K562 (cell line): ENCODE results near the gene KRT222. TPM values are rescaled to one million over a fixed set of nuclear protein-coding genes. Genes with fewer than 3 reads are reported as not detected.

Source experiments
- ATAC-seq: fragments of 200-7000 bp; cut with Tn5 transposase; 3 replicates; pipeline ENCODE4 v1.9.1; 2020; ENCODE audit warnings: moderate library complexity
- BruUV-seq: library from RNA; stranded (reverse); fragments of 400-500 nt; replicated peaks from 2 replicates; lab custom pipeline; 2021; lab: Mats Ljungman, UMichigan
- CTCF ChIA-PET: fragments of 300-600 bp; formaldehyde crosslinking; extraction: SDS; loops from one replicate; lab custom pipeline; 2021; ENCODE audit warnings: low intra/inter-chr PET ratio; lab: Yijun Ruan, JAX
- POLR2A ChIA-PET: fragments of 300-600, 350-650 bp; sonication (Branson Sonifier 250); formaldehyde crosslinking; extraction: SDS; loops from one replicate; lab custom pipeline; 2021; ENCODE audit warnings: antibody characterized with exemption, inconsistent platforms; lab: Yijun Ruan, JAX
- DNase-seq, 4 experiments: peaks; one replicate each; pipeline versions ENCODE4 v3.0.0 to v3.0.0-alpha.2; 2011 to 2018; ENCODE audit warnings: low spot score in 3 of 4, mixed read lengths in 3 of 4; ENCODE audit errors: extremely low read depth in 1 of 4
- FAIRE-seq: peaks from 2 replicates; lab custom pipeline; 2011; peaks lifted over from hg19 to GRCh38; lab: Jason Lieb, UNC
- H2AFZ ChIP-seq: 2 replicates; pipeline ENCODE4 v1.6.0; 2011; ENCODE audit warnings: low read depth, low read length, control low read depth, inconsistent platforms
- H3K27ac ChIP-seq: fragments of 200-600 bp; 3 replicates; pipeline ENCODE4 v1.8.0; 2011; ENCODE audit warnings: low read depth, mild to moderate bottlenecking, control low read depth, inconsistent platforms, low read length, moderate library complexity, mixed read lengths; ENCODE audit errors: extremely low read depth
- H3K27me3 ChIP-seq, 2 experiments: fragments of 300-600 bp in 1 of 2; 2 replicates in 1 of 2; 3 replicates in 1 of 2; pipeline versions ENCODE4 v1.6.0 to v1.8.0; 2011; ENCODE audit warnings: inconsistent platforms in 2 of 2, low read length in 2 of 2, mild to moderate bottlenecking in 1 of 2, mixed read lengths in 1 of 2, moderate library complexity in 1 of 2; ENCODE audit not compliant: control insufficient read depth in 2 of 2, insufficient read depth in 2 of 2
- H3K36me3 ChIP-seq: fragments of 300-600 bp; 3 replicates; pipeline ENCODE4 v1.8.0; 2011; ENCODE audit warnings: mild to moderate bottlenecking, low read length, inconsistent platforms; ENCODE audit not compliant: control insufficient read depth, insufficient read depth
- H3K4me1 ChIP-seq, 2 experiments: fragments of 200-600 bp in 1 of 2; replicated peaks in 1 of 2; 2 replicates in 1 of 2; 3 replicates in 1 of 2; pipeline versions ENCODE4 v1.5.1 to v1.8.0; 2011; ENCODE audit warnings: inconsistent platforms in 2 of 2, low read length in 2 of 2, mild to moderate bottlenecking in 1 of 2, mixed read lengths in 1 of 2, moderate library complexity in 1 of 2; ENCODE audit not compliant: control insufficient read depth in 2 of 2, insufficient read depth in 2 of 2
- H3K4me2 ChIP-seq: 2 replicates; pipeline ENCODE4 v1.6.1; 2011; ENCODE audit warnings: low read length, control low read depth, inconsistent platforms, mixed read lengths; ENCODE audit not compliant: insufficient read depth
- H3K4me3 ChIP-seq: fragments of 200-600 bp; sonication (generic), shearing (Covaris generic); 2 replicates; pipeline ENCODE4 v1.5.1; 2016; ENCODE audit warnings: control low read depth, inconsistent platforms
- H3K79me2 ChIP-seq: fragments of 200-600 bp; 3 replicates; pipeline ENCODE4 v1.8.0; 2011; ENCODE audit warnings: low read length, inconsistent platforms; ENCODE audit not compliant: control insufficient read depth, insufficient read depth
- H3K9ac ChIP-seq, 2 experiments: 2 replicates each; pipeline versions ENCODE4 v1.6.0 to v1.6.1; 2011; ENCODE audit warnings: low read depth in 2 of 2, low read length in 2 of 2, control low read depth in 1 of 2, inconsistent platforms in 1 of 2, mild to moderate bottlenecking in 1 of 2, mixed read lengths in 1 of 2; ENCODE audit not compliant: insufficient read depth in 1 of 2
- H3K9me1 ChIP-seq: one replicate; pipeline ENCODE4 v1.6.0; 2011; ENCODE audit warnings: inconsistent platforms, mild to moderate bottlenecking, low read length, moderate library complexity; ENCODE audit not compliant: control insufficient read depth, insufficient read depth
- H3K9me3 ChIP-seq: replicated peaks from 2 replicates; pipeline ENCODE4 v1.5.1; 2011; ENCODE audit warnings: low read depth, low read length, inconsistent platforms; ENCODE audit not compliant: control insufficient read depth, insufficient read depth
- H4K20me1 ChIP-seq: replicated peaks from 2 replicates; pipeline ENCODE4 v1.6.1; 2011; ENCODE audit warnings: low read length, inconsistent platforms, mixed read lengths; ENCODE audit not compliant: control insufficient read depth, insufficient read depth
- ATF3 ChIP-seq, 2 experiments: fragments of 450-650 bp in 1 of 2; sonication (generic) in 1 of 2; formaldehyde crosslinking in 1 of 2; IDR thresholded peaks in 1 of 2; conservative IDR thresholded peaks in 1 of 2; 2 replicates each; pipeline versions ENCODE4 v1.6.1 to v1.8.1; 2016 to 2023; ENCODE audit warnings: mild to moderate bottlenecking in 2 of 2, moderate library complexity in 2 of 2, inconsistent platforms in 1 of 2, missing genetic modification reagents in 1 of 2
- E2F1 ChIP-seq: sonication (generic); formaldehyde crosslinking; IDR thresholded peaks from 2 replicates; pipeline ENCODE4 v1.8.1; 2023; ENCODE audit warnings: mild to moderate bottlenecking, missing genetic modification reagents, moderate library complexity
- EP300 ChIP-seq: IDR thresholded peaks from 2 replicates; pipeline ENCODE4 v1.6.1; 2012; ENCODE audit warnings: low read length, improper control_type of control experiment
- ESRRA ChIP-seq: fragments of 450-650 bp; IDR thresholded peaks from 2 replicates; pipeline ENCODE4 v1.6.1; 2014; ENCODE audit warnings: low read depth, mild to moderate bottlenecking, moderate library complexity, borderline replicate concordance
- GTF2B ChIP-seq: IDR thresholded peaks from 2 replicates; pipeline ENCODE4 v1.6.1; 2011; ENCODE audit not compliant: insufficient read length; ENCODE audit errors: extremely low read depth
- HNRNPUL1 ChIP-seq: fragments of 200-400 bp; formaldehyde crosslinking; IDR thresholded peaks from 2 replicates; pipeline ENCODE4 v1.6.1; 2017; ENCODE audit warnings: low read length
- KHSRP ChIP-seq: fragments of 450-650 bp; IDR thresholded peaks from 2 replicates; pipeline ENCODE4 v1.6.1; 2017
- MAZ ChIP-seq, 2 experiments: fragments of 450-650 bp in 1 of 2; sonication (generic) in 1 of 2; formaldehyde crosslinking; IDR thresholded peaks in 1 of 2; conservative IDR thresholded peaks in 1 of 2; 2 replicates each; pipeline versions ENCODE4 v1.4.0 to v1.5.0; 2020; ENCODE audit warnings: mild to moderate bottlenecking in 1 of 2, missing genetic modification reagents in 1 of 2
- NR1H2 ChIP-seq: sonication (generic); formaldehyde crosslinking; IDR thresholded peaks from 2 replicates; pipeline ENCODE4 v1.4.0; 2020; ENCODE audit warnings: mild to moderate bottlenecking, missing genetic modification reagents
- NR4A1 ChIP-seq, 2 experiments: fragments of 250-450 bp in 1 of 2; fragments of 450-650 bp in 1 of 2; sonication (Bioruptor Pico) in 1 of 2; IDR thresholded peaks; 2 replicates each; pipeline versions ENCODE4 v1.4.0 to v1.6.1; 2016 to 2020; ENCODE audit warnings: mild to moderate bottlenecking in 2 of 2, missing compliant biosample characterization in 1 of 2, missing genetic modification characterization in 1 of 2, moderate library complexity in 1 of 2
- RFX7 ChIP-seq: fragments of 250-450 bp; sonication (Bioruptor Pico); IDR thresholded peaks from 2 replicates; pipeline ENCODE4 v1.5.1; 2021; ENCODE audit warnings: mild to moderate bottlenecking
- RUNX1 ChIP-seq: sonication (generic); IDR thresholded peaks from 2 replicates; pipeline ENCODE4 v1.6.1; 2016; ENCODE audit warnings: antibody characterized with exemption, low read depth
- SMAD3 ChIP-seq: fragments of 450-650 bp; formaldehyde crosslinking; conservative IDR thresholded peaks from 2 replicates; pipeline ENCODE4 v1.4.0; 2020; ENCODE audit warnings: mild to moderate bottlenecking
- ZBTB34 ChIP-seq: fragments of 250-450 bp; sonication (Bioruptor Pico); IDR thresholded peaks from 2 replicates; pipeline ENCODE4 v1.8.0; 2021; ENCODE audit warnings: mild to moderate bottlenecking, moderate library complexity
- ZNF184 ChIP-seq: sonication (generic); formaldehyde crosslinking; IDR thresholded peaks from 2 replicates; pipeline ENCODE4 v1.5.0; 2020; ENCODE audit warnings: missing genetic modification reagents
- WGBS: fragments of 100-300 bp; shearing (Covaris generic); methylation state at CpG from one replicate; pipeline ENCODE4 v1.1.6; 2016; ENCODE audit warnings: low coverage, mixed read lengths; ENCODE audit not compliant: insufficient coverage; ENCODE audit errors: missing lambda C conversion rate; 5-methylcytosine and 5-hydroxymethylcytosine counted together
- in situ Hi-C: fragments of 300-500 bp; cut with MboI; formaldehyde crosslinking; loops from 4 replicates; pipeline ENCODE4 v1.15.0; 2018; ENCODE audit warnings: inconsistent platforms, mixed read lengths
- intact Hi-C: fragments of 100-400 bp; cut with micrococcal nuclease; formaldehyde crosslinking; loops from 2 replicates; pipeline ENCODE4 v1.14.2; 2022
- polyA plus RNA-seq, 8 experiments: library from polyadenylated mRNA; depleted of rRNA in 4 of 8; stranded (reverse) in 5 of 8; unstranded in 3 of 8; fragments of >200 nt; fragmentation: Nextera tagmentation in 2 of 8; fragmentation: Illumina TruSeq in 1 of 8; extraction: Ambion mirVana in 2 of 8; extraction: Trizol in 1 of 8; gene quantifications; 2 replicates each; pipeline versions ENCODE4 v1.2.1 to v1.2.3, GENCODE V29; 2011 to 2014; ENCODE audit warnings: inconsistent platforms in 1 of 8, missing spikeins in 1 of 8
- total RNA-seq, 7 experiments: library from RNA; depleted of rRNA in 6 of 7; stranded (reverse); fragments of >200 nt in 6 of 7; fragmentation: Illumina TruSeq in 2 of 7; extraction: Trizol in 2 of 7; gene quantifications; 2 replicates each; pipeline versions ENCODE4 v1.2.1 to v1.2.3, GENCODE V29; 2011 to 2021; ENCODE audit warnings: low replicate concordance in 1 of 7
- TF ChIP-seq, protein P1 (sequence below): fragments of 250-450 bp; sonication (Bioruptor Pico); IDR thresholded peaks from 2 replicates; pipeline ENCODE4 v1.5.0; 2020; ENCODE audit warnings: mild to moderate bottlenecking, borderline replicate concordance

Gene KRT222
- total and polyA plus RNA-seq, 9 of the 15 experiments (the other 6 are each of a cell fraction or from before 2014, with no cell fraction given), result 0.03 to 0.11 (median 0.05) TPM; not detected in 5

DNA sequence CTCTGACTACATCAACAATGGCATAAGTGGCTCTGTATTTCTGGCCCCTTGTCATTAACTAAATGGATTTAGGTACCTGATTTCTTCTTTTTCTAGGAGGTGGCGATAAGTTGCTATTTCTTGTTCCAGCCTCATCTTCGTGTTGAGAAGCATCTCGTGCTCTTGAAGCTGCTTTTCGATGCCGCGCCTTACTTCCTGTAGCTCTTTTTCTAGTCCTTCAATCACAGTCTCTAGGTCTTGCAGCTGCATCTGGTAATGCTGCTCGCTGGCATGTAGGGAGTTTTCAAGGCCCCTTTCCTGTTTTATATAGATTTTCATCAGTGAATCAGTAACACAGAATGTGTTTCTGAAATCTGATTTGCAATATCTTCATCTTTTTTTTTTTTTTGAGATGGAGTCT, 5.1 kb downstream of the KRT222 start:
- Histone ChIP-seq H3K9me3 (no peaks in the 10 kb centered on the region), H3K36me3 (no peaks in the 10 kb centered on the region), H3K27ac (no peak overlapping the region), H3K27me3 (peaks cover 6 to 12% of the 10 kb centered on the region in 2 experiments; a peak in 3 of 5 replicates), H3K4me3 (no peak overlapping the region), H3K79me2 (no peaks in the 10 kb centered on the region), H2AFZ (no peak overlapping the region), H4K20me1 (0 out of 2 replicates have a peak, but pooled peaks cover 3% of the 10 kb centered on the region), H3K4me1 (peaks cover 0 to under 1% of the 10 kb centered on the region in 2 experiments; a peak in 1 of 5 replicates), H3K4me2 (no peak overlapping the region), H3K9me1 (no peaks in the 10 kb centered on the region), H3K9ac (no peak overlapping the region)
- in situ Hi-C loops (no loop called here), intact Hi-C loops (no loop called here)
- no peak for FAIRE-seq
- no TSS peak for BruUV-seq
- 26% methylated on average over 7 of the region's 7 CpGs for WGBS
- ATAC-seq, result no peak
- ChIA-PET CTCF (no interaction called here), POLR2A (interaction anchor here (0.7 to 1.6 kb wide), 3 partner anchors 11 to 185 kb away, joined by 3 to 4 read pairs (median 3); no protein-coding TSS in a partner anchor)
- no peak for DNase-seq
- TF ChIP-seq NR1H2 (no peak), RFX7 (no peak), MAZ (CRISPR knock-in tag; conservative IDR thresholded peaks at IDR 0.05 in 1 of 2, IDR thresholded peaks at IDR 0.05 in 1 of 2) (no peak), EP300 (no peak), RUNX1 (no peak), ATF3 (IDR thresholded peaks at IDR 0.05) (no peak), ATF3 (CRISPR knock-in tag; conservative IDR thresholded peaks at IDR 0.05) (no peak), HNRNPUL1 (no peak), KHSRP (no peak), ZNF184 (CRISPR knock-in tag) (no peak), E2F1 (CRISPR knock-in tag) (no peak), GTF2B (no peak), ESRRA (no peak), ZBTB34 (no peak), NR4A1 (CRISPR knock-in tag; IDR thresholded peaks at IDR 0.05) (no peak), NR4A1 (tag; IDR thresholded peaks at IDR 0.05) (no peak), SMAD3 (CRISPR knock-in tag) (no peak)
- TF ChIP-seq, protein P1, sequence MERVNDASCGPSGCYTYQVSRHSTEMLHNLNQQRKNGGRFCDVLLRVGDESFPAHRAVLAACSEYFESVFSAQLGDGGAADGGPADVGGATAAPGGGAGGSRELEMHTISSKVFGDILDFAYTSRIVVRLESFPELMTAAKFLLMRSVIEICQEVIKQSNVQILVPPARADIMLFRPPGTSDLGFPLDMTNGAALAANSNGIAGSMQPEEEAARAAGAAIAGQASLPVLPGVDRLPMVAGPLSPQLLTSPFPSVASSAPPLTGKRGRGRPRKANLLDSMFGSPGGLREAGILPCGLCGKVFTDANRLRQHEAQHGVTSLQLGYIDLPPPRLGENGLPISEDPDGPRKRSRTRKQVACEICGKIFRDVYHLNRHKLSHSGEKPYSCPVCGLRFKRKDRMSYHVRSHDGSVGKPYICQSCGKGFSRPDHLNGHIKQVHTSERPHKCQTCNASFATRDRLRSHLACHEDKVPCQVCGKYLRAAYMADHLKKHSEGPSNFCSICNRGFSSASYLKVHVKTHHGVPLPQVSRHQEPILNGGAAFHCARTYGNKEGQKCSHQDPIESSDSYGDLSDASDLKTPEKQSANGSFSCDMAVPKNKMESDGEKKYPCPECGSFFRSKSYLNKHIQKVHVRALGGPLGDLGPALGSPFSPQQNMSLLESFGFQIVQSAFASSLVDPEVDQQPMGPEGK, result no peak
